ENCODE results near the gene GEN1. TPM values are rescaled to one million over a fixed set of nuclear protein-coding genes. Genes with fewer than 3 reads are reported as not detected.

The GEN1 gene
- total and polyA plus RNA-seq, 2 of the 13 experiments (the other 11 are each of a cell fraction or from before 2014, with no cell fraction given), result 9.9 to 27.1 TPM

GRCh38 chr2:17772532-17772931 lies 18.6 kb downstream of the GEN1 start:
- in situ Hi-C loops (cut with HindIII; ENCODE audit: extremely low pct_ligation_motif_present, low pct_unique_long_range_greater_than_20kb), result no loop called here
- TF ChIP-seq ADNP (CRISPR knock-in tag; IDR thresholded peaks at IDR 0.05), result no peak
- no peak for TF ChIP-seq SYNCRIP (IDR thresholded peaks at IDR 0.05; ENCODE audit: insufficient read depth, low read depth, low read length)
- TF ChIP-seq ZNF234 (CRISPR knock-in tag; conservative IDR thresholded peaks at IDR 0.05), result no peak
- TF ChIP-seq ZBTB46 (CRISPR knock-in tag; IDR thresholded peaks at IDR 0.05; ENCODE audit: borderline replicate concordance), result no peak
- TF ChIP-seq BRF2 (CRISPR knock-in tag; IDR thresholded peaks at IDR 0.05), result no peak
- TF ChIP-seq HNRNPH1 (optimal IDR thresholded peaks at IDR 0.05; ENCODE audit: low read depth, low read length), result no peak
- no peak for TF ChIP-seq RARA (CRISPR knock-in tag; IDR thresholded peaks at IDR 0.05)
- no peak for TF ChIP-seq ZNF607 (CRISPR knock-in tag; IDR thresholded peaks at IDR 0.05; ENCODE audit: borderline replicate concordance)
- TF ChIP-seq ZBTB44 (CRISPR knock-in tag; IDR thresholded peaks at IDR 0.05), result no peak
- TF ChIP-seq TSC22D2 (CRISPR knock-in tag; IDR thresholded peaks at IDR 0.05; ENCODE audit: borderline replicate concordance), result no peak
- TF ChIP-seq ZNF432 (CRISPR knock-in tag; IDR thresholded peaks at IDR 0.05; ENCODE audit: borderline replicate concordance), result no peak
- TF ChIP-seq ZNF382 (CRISPR knock-in tag; IDR thresholded peaks at IDR 0.05; ENCODE audit: borderline replicate concordance), result no peak
- H3K27me3 ChIP-seq (ENCODE audit: control insufficient read depth in 1 of 2, insufficient read depth in 2 of 2, low read length in 2 of 2), result no peaks in the 10 kb centered on the region
- no peak overlapping the region for H3K9ac ChIP-seq (ENCODE audit: insufficient read depth, low read depth, low read length)
- H3K4me1 ChIP-seq (ENCODE audit: insufficient read depth, low read length), result no peaks in the 10 kb centered on the region
- no peak overlapping the region for H2AFZ ChIP-seq (ENCODE audit: low read length)
- intact Hi-C loops (cut with micrococcal nuclease; ENCODE audit: unreplicated experiment), result no loop called here
- DNase-seq (ENCODE audit: low spot score) (no peak), FAIRE-seq (no peak), ATAC-seq (no peak)
- H3K4me3 ChIP-seq (replicated peaks in 1 of 3; ENCODE audit: insufficient read depth in 1 of 3, low read depth in 2 of 3, low read length in 3 of 3), result no peak overlapping the region
- H3K79me2 ChIP-seq (ENCODE audit: insufficient read depth, low read length), result no peaks in the 10 kb centered on the region
- no peaks in the 10 kb centered on the region for H4K20me1 ChIP-seq (ENCODE audit: insufficient read depth, low read length)
- ChIA-PET POLR2A (no interaction called here), CTCF (ENCODE audit: low intra/inter-chr PET ratio, low total read pairs) (no interaction called here)
- peaks cover 2 to 35% of the 10 kb centered on the region in 2 experiments; a peak in 4 of 5 replicates for H3K36me3 ChIP-seq (replicated peaks in 1 of 2; ENCODE audit: control insufficient read depth in 1 of 2, insufficient read depth in 2 of 2, low read length in 2 of 2)
- no peaks in the 10 kb centered on the region for H3K9me3 ChIP-seq (ENCODE audit: low read length)
- 97% methylated on average over 2 of the region's 2 CpGs for WGBS (ENCODE audit: low lambda C conversion rate)
- no peak overlapping the region for H3K4me2 ChIP-seq (ENCODE audit: low read depth, low read length)
- no TSS peak for BruUV-seq (replicated peaks)
- no peak overlapping the region for H3K27ac ChIP-seq (ENCODE audit: extremely low read length, insufficient read depth, low read length)

All from HepG2 (cell line).